HG03159 (cell line): ENCODE measurements around the gene LHPP.

ENCODE experiments used
- ATAC-seq: cut with Tn5 transposase; IDR thresholded peaks from one replicate; pipeline ENCODE4 v1.9.1; 2021; ENCODE audit warnings: mild to moderate bottlenecking, moderate library complexity; ENCODE audit not compliant: unreplicated experiment

Gene LHPP

DNA sequence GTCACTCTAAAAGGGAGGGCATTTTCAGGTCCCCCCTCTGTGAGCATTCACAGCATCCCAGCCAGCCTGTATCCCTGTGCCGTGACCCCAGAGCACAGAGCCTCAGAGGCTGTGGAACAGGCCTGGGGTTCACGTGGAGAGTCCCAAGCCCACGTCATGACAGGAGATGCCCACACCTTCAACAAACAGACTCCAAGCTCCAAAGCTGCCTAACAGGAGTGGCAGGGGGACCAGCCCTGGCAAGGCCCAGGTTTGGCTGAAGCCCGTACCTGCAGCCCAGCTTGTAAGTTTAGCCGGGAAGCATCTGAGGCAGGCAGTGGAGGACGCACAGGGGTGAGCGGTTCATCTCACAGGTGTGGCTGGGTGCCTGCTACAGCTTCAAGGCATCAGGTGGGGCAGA is 33.5 kb downstream of the LHPP start:
- no peak for ATAC-seq

DNA sequence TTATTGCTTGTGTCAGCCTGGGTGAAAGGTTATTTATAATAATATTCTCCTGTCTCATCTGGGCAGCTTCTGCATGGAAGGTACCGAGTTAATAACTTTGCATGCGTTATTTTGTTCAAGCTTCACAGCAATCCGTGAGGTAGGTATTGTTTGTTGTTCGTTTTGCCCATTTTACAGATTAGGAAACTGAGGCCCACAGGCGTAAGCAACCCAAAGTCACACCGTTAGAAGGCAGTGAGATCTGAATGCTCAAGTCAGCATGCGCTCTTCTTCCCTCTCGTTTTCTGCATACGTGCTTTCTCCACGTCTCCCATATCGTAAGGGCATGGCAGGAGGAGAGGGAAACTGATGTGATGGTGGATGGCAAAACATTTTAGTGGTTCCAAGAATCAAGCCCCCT is 34.1 kb downstream of the LHPP start:
- ATAC-seq, result no peak

GRCh38 chr10:124496150-124496549 is 34.5 kb downstream of the LHPP start:
- no peak for ATAC-seq

DNA sequence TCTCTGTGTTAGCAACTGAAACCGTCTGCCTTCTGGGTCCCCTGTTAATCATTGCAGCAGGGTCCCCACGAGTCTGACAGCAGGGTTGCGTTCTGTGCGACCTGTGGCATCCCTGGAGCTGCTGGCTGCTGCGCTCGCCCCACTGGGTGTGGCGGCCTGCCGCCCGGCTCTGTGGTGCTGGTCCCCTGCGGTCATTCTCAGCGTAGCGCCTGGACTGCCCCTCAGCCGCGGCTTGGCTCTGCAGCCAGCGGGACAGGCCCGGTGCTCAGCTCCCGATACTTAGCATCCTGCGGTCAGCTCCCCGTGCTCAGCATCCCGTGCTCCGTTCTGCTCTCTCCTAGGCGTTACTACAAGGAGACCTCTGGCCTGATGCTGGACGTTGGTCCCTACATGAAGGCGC is 35.0 kb downstream of the LHPP start:
- ATAC-seq, result no peak

GRCh38 chr10:124497196-124497881 is 35.7 kb downstream of the LHPP start:
- no peak for ATAC-seq

GRCh38 chr10:124498056-124498455 is 36.4 kb downstream of the LHPP start:
- no peak for ATAC-seq

GRCh38 chr10:124500757-124501156 is 39.1 kb downstream of the LHPP start:
- no peak for ATAC-seq

DNA sequence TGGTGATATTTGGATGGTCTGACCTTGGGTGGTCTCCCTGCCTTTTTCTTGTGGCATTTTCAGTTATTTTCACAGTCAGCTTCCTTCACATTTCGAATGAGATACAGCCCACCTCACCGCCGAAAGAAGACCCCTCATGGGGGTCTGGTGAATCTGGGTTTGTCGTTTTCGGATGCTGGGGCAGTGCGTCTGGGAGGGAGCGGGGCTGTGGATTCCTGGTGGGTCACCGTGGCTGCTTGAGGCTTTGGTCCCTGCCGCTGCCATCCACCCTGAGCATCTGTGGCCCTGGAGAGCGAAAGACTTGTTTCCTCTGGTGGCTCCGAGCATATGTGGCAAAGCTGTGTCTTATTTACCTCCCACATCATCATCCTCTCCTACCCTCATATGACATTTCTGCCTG is 43.1 kb downstream of the LHPP start:
- no peak for ATAC-seq

DNA sequence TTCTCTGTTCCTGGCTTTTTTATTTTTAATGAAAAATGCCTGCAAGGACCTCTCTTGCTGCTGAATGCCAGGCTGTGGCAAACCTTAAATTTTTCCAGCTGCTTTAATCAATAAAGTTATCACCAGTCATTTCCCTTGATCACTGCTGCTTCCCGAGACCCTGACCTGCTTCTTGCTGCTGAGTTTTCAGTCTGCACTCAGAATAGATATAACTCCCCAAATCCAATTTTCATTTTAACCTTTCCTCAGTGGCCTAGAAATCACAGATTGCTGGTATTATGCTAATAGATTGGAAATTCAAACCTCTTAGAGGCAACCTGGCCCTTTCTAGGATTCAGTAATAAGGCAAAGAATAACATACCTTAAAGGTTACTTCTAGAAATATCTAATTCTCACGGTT is 43.7 kb downstream of the LHPP start:
- no peak for ATAC-seq

- no peak for ATAC-seq
Measured at GRCh38 chr10:124508070-124508667, 46.5 kb downstream of the LHPP start.

DNA sequence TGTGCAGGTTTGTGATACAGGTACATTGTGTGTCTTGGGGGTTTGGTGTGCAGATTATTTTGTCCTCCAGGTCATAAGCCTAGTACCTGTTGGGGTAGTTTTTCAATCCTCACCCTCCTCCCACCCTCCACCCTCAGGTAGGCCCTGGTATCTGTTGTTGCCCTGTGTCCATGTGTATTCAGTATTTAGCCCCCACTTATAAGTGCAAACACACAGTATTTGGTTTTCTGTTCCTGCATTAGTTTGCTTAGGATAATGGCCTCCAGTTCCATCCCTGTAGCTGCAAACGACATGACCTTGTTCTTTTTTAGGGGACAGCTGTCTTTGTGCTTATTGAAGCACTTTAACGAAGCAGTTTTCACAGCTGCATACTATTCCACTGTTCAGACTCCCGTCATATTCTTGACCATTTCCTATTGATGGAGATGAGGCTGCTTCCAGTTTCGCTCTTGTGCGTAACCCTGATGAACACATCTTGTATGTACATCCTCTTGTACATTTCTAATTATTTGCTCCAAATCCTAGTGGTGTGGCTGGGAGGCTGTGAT is 47.4 kb downstream of the LHPP start:
- ATAC-seq, result no peak

- no peak for ATAC-seq
Measured at GRCh38 chr10:124509880-124510632, 48.4 kb downstream of the LHPP start.

- no peak for ATAC-seq
Measured at GRCh38 chr10:124510759-124511158, 49.1 kb downstream of the LHPP start.

GRCh38 chr10:124511205-124512039 is 49.8 kb downstream of the LHPP start:
- no peak for ATAC-seq

DNA sequence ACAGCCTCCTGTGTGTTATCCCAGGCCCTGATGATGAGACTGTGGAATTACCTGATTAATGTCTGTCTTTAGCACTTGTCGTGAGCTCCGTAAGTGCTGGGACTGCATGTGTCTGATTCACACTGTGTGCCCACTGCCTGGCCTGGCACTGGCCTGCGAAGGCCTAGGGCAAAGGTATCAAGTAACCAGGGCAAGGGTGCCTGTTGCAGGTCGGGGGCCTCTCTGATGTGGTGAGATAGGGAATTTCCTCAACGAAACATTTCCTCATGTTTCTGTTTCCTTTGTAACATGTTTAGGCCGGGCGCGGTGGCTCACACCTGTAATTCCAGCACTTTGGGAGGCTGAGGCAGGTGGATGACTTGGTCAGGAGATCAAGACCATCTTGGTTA is 50.4 kb downstream of the LHPP start:
- ATAC-seq, result no peak

DNA sequence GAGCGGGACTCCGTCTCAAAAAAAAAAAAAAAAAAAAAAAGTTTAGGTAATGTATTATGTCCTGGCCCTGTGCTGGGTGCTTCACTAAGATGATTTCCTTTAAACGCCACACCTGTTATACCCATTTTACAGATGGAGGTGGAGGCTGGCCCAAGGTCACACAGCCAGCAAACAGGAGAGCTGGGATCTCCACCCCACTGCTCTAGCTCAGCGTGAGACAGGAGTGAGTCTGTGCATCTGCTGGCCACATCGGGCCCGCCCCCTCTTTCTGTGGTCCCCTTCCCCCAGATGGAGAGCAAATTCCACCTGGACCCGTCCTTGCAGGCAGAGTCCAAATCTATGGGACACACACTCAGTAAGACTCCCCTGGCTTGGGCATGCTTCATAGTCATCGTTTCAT is 51.0 kb downstream of the LHPP start:
- no peak for ATAC-seq

DNA sequence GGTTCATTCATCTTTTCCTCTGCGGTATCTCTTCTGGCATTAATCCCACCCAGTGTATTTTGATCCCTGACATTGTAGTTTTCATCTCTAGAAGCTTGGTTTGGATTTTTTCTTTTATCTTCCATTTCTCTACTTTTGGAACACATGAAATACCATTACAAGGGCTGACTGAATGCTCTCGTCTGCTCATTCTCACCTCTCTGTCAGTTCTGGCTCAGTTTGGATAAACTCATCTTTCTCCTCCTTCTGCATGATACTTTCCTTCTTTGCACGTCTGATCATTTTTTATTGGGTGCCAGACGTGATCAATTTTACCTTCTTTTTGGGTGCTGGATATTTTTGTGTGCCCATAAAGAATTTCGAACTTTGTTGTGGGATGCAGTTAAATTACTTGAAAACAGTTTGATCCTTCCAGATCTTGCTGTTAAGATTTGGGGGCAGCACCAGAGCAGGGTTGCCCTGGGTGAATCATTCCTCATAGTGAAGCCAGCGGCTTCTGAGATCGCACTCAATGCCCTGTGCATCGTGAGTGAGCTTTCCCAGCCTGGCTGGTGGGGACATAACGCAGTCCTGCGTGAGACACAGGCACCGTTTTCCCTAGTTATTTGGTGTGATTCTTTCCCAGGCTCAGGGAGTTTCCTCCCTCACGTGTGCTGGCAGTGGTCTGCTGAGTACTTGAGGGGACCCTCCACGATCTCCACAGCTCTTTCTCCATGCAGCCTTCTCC is 53.8 kb downstream of the LHPP start:
- ATAC-seq, result no peak

- ATAC-seq, result no peak
Measured at GRCh38 chr10:124516181-124516580, 54.6 kb downstream of the LHPP start.

DNA sequence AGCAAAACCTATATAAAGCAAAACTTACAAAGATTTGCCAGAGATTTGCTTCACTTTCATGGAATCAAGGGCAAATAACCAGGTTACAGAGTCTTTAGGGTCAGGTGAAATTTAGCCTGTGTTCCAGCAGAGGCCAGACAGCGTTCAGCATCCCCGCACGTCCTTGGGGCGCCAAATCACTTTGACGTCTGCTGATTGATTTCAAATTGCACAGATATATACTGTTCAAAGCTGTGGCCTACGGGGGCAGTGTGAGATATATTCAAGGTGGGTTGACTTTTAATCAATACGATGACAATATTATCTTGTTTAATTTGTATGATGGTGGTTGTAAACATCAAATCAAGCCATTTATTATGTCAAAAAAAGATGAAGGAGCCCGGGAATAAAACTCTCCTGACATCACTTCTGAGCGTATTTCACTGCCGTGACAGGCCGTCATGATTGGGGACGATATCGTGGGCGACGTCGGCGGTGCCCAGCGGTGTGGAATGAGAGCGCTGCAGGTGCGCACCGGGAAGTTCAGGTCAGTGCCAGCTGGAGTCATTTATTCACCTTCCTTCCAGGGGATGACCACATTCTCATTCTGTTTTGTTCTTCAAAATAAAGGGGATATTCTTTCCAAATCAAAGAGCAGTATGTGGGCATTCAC is 55.2 kb downstream of the LHPP start:
- no peak for ATAC-seq

GRCh38 chr10:124517461-124517860 is 55.8 kb downstream of the LHPP start:
- ATAC-seq, result no peak
